Karpas-422 (cell line): ENCODE measurements around the gene FBXO24. TPM values are rescaled to one million over a fixed set of nuclear protein-coding genes. Genes with fewer than 3 reads are reported as not detected.
"Not testable (repeated sequence)": the region's sequence is repeated elsewhere in the genome, so short reads cannot be mapped to it uniquely, and the experiment has no call there.

Experiments used
- DNase-seq: peaks from one replicate; pipeline ENCODE4 v3.0.0-alpha.2; 2015
- H2AFZ ChIP-seq: fragments of 200-600 bp; sonication (generic); 2 replicates; pipeline ENCODE4 v1.6.1; 2014; ENCODE audit warnings: antibody characterized with exemption, low read length, mixed read lengths
- H3K27ac ChIP-seq: fragments of 200-600 bp; sonication (generic); 2 replicates; pipeline ENCODE4 v1.5.1; 2014; ENCODE audit warnings: mild to moderate bottlenecking, low read length, moderate library complexity
- H3K27me3 ChIP-seq: fragments of 200-600 bp; sonication (generic); 2 replicates; pipeline ENCODE4 v1.6.1; 2014; ENCODE audit warnings: low read length, mixed read lengths
- H3K36me3 ChIP-seq: fragments of 200-600 bp; sonication (generic); 2 replicates; pipeline ENCODE4 v1.6.1; 2014; ENCODE audit warnings: low read length, mixed read lengths; ENCODE audit not compliant: insufficient read depth
- H3K4me1 ChIP-seq: fragments of 200-600 bp; sonication (generic); 2 replicates; pipeline ENCODE4 v1.6.1; 2014; ENCODE audit warnings: mild to moderate bottlenecking, low read length, mixed read lengths
- H3K4me2 ChIP-seq: fragments of 200-600 bp; sonication (generic); 2 replicates; pipeline ENCODE4 v1.6.1; 2014; ENCODE audit warnings: low read length, low read depth, mild to moderate bottlenecking; ENCODE audit not compliant: poor library complexity, severe bottlenecking
- H3K4me3 ChIP-seq: fragments of 200-600 bp; sonication (generic); 2 replicates; pipeline ENCODE4 v1.5.1; 2014; ENCODE audit warnings: mild to moderate bottlenecking, antibody characterized with exemption, low read length, mixed read lengths
- H3K79me2 ChIP-seq: fragments of 200-600 bp; sonication (generic); 2 replicates; pipeline ENCODE4 v1.6.1; 2014; ENCODE audit warnings: mild to moderate bottlenecking, low read length, mixed read lengths
- H3K9ac ChIP-seq: fragments of 200-600 bp; sonication (generic); 2 replicates; pipeline ENCODE4 v1.6.0; 2014; ENCODE audit warnings: low read length
- H3K9me2 ChIP-seq: fragments of 200-600 bp; sonication (generic), shearing (Covaris generic); replicated peaks from 2 replicates; pipeline ENCODE4 v1.6.0; 2014; ENCODE audit warnings: mild to moderate bottlenecking, low read length, moderate library complexity; ENCODE audit not compliant: insufficient read depth
- H3K9me3 ChIP-seq: fragments of 300-700, 200-600 bp; sonication (generic); 2 replicates; pipeline ENCODE4 v1.6.1; 2014; ENCODE audit warnings: low read length, mixed read lengths
- H4K20me1 ChIP-seq: fragments of 200-600 bp; sonication (generic); 2 replicates; pipeline ENCODE4 v1.6.1; 2014; ENCODE audit warnings: mild to moderate bottlenecking, antibody characterized with exemption, low read length, low read depth; ENCODE audit not compliant: insufficient read depth
- total RNA-seq: library from RNA; depleted of rRNA; stranded (reverse); fragments of >200 nt; shearing (Covaris generic); gene quantifications from 2 replicates; pipeline ENCODE4 v1.2.3, GENCODE V29; 2014; ENCODE audit warnings: low replicate concordance

The FBXO24 gene
- total RNA-seq, 1 experiment from 2014 or later = not detected

- not testable (repeated sequence) for H3K4me3 ChIP-seq, H3K27me3 ChIP-seq, H3K79me2 ChIP-seq, H3K27ac ChIP-seq, DNase-seq, H2AFZ ChIP-seq, H3K36me3 ChIP-seq, H3K9ac ChIP-seq, H3K9me3 ChIP-seq, H3K4me1 ChIP-seq, H4K20me1 ChIP-seq, H3K4me2 ChIP-seq, H3K9me2 ChIP-seq
These were observed 37.7 kb upstream of the FBXO24 start for GRCh38 chr7:100548446-100548845.

DNA sequence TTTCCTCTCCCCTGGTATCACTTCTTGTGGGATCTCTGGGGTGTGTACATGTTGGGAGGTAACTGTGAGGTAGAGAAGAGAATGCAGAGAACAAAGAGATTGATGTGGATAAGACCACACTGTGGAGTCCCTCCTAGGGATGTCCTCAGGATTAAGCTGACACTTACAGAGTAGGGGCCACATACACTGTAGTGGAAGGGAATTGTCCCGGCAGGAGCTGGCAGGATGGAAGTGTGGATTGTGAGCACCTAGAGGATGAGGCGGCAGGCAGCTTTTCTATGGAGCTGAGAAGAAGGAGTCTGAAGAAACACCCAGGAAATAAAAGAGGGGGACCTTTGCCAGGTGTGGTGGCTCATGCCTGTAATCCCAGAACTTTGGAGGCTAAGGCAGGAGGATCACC lies 33.6 kb upstream of the FBXO24 start:
- H3K9me2 ChIP-seq = no peaks in the 10 kb centered on the region
- H2AFZ ChIP-seq = no peak overlapping the region
- H4K20me1 ChIP-seq = no peaks in the 10 kb centered on the region
- H3K9me3 ChIP-seq = no peaks in the 10 kb centered on the region
- no peaks in the 10 kb centered on the region for H3K27me3 ChIP-seq
- no peaks in the 10 kb centered on the region for H3K79me2 ChIP-seq
- no peak overlapping the region for H3K4me2 ChIP-seq
- no peak overlapping the region for H3K9ac ChIP-seq
- H3K27ac ChIP-seq = no peak overlapping the region
- peaks cover 10% of the 10 kb centered on the region for H3K4me1 ChIP-seq
- H3K4me3 ChIP-seq = no peak overlapping the region
- H3K36me3 ChIP-seq = peaks cover 4% of the 10 kb centered on the region; the same call in 1 of the 2 replicates
- no peak for DNase-seq

GRCh38 chr7:100553032-100553431 lies 33.1 kb upstream of the FBXO24 start:
- Histone ChIP-seq H3K9ac (no peak overlapping the region), H3K36me3 (peaks cover 4% of the 10 kb centered on the region; the same call in 1 of the 2 replicates), H3K4me3 (no peak overlapping the region)

GRCh38 chr7:100555701-100556100 lies 30.4 kb upstream of the FBXO24 start:
- Histone ChIP-seq H2AFZ (no peak overlapping the region), H3K79me2 (no peaks in the 10 kb centered on the region), H3K9ac (no peak overlapping the region), H3K27me3 (no peaks in the 10 kb centered on the region), H4K20me1 (no peaks in the 10 kb centered on the region), H3K9me3 (no peaks in the 10 kb centered on the region), H3K4me3 (no peak overlapping the region), H3K27ac (no peak overlapping the region), H3K9me2 (no peaks in the 10 kb centered on the region), H3K4me1 (no peaks in the 10 kb centered on the region), H3K4me2 (no peak overlapping the region), H3K36me3 (no peaks in the 10 kb centered on the region)
- no peak for DNase-seq

More at GRCh38 chr7:100553032-100553431, 33.1 kb upstream of the FBXO24 start:
- Histone ChIP-seq H4K20me1 (no peaks in the 10 kb centered on the region), H2AFZ (no peak overlapping the region), H3K27ac (no peak overlapping the region), H3K4me2 (no peak overlapping the region), H3K9me2 (no peaks in the 10 kb centered on the region), H3K4me1 (peaks cover 10% of the 10 kb centered on the region), H3K27me3 (no peaks in the 10 kb centered on the region), H3K9me3 (no peaks in the 10 kb centered on the region), H3K79me2 (no peaks in the 10 kb centered on the region)
- no peak for DNase-seq

DNA sequence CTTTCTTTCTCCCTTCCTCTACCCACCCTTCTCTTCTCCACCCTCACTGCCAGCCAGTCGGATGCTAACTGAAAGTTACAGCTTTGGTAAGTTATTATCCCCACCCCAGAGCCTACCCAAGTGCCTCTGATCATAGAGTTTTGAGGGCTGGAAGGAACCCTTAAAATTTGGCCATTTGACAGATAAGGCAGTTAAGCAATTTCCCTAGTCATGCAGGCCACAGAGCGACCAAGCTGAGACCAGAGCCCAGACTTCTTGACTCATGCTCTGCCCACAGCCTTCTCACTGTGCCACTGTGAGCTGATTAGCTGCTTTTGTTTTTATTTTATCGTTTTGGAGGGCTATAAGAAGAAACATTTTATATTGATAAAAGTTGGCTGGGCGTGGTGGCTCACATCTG lies 29.6 kb upstream of the FBXO24 start:
- Histone ChIP-seq H3K9me2 (no peaks in the 10 kb centered on the region), H3K9me3 (no peaks in the 10 kb centered on the region), H3K27me3 (no peaks in the 10 kb centered on the region), H3K4me3 (no peak overlapping the region), H3K9ac (no peak overlapping the region), H3K79me2 (no peaks in the 10 kb centered on the region), H2AFZ (no peak overlapping the region), H3K36me3 (no peaks in the 10 kb centered on the region), H3K4me1 (no peaks in the 10 kb centered on the region), H3K27ac (no peak overlapping the region), H3K4me2 (no peak overlapping the region), H4K20me1 (no peaks in the 10 kb centered on the region)
- DNase-seq = no peak

- no peaks in the 10 kb centered on the region for H3K36me3 ChIP-seq
- H3K4me2 ChIP-seq = no peak overlapping the region
- no peaks in the 10 kb centered on the region for H3K4me1 ChIP-seq
- no peaks in the 10 kb centered on the region for H3K79me2 ChIP-seq
- no peaks in the 10 kb centered on the region for H4K20me1 ChIP-seq
- H3K27ac ChIP-seq = no peak overlapping the region
- H3K9me2 ChIP-seq = no peaks in the 10 kb centered on the region
- H3K9me3 ChIP-seq = no peaks in the 10 kb centered on the region
- H3K4me3 ChIP-seq = no peak overlapping the region
- no peak overlapping the region for H3K9ac ChIP-seq
- H3K27me3 ChIP-seq = no peaks in the 10 kb centered on the region
- no peak overlapping the region for H2AFZ ChIP-seq
- DNase-seq = no peak
These were observed 27.0 kb upstream of the FBXO24 start for GRCh38 chr7:100559127-100559526.

GRCh38 chr7:100561491-100562194 lies 24.5 kb upstream of the FBXO24 start:
- Histone ChIP-seq H3K9me3 (no peaks in the 10 kb centered on the region), H3K79me2 (no peaks in the 10 kb centered on the region), H3K4me3 (no peak overlapping the region), H3K27me3 (no peaks in the 10 kb centered on the region), H3K9me2 (no peaks in the 10 kb centered on the region), H2AFZ (no peak overlapping the region), H4K20me1 (no peaks in the 10 kb centered on the region), H3K4me2 (no peak overlapping the region), H3K36me3 (no peaks in the 10 kb centered on the region), H3K4me1 (no peaks in the 10 kb centered on the region), H3K9ac (no peak overlapping the region), H3K27ac (no peak overlapping the region)
- DNase-seq = no peak

- Histone ChIP-seq H3K9ac (no peak overlapping the region), H3K4me2 (no peak overlapping the region), H3K27me3 (no peaks in the 10 kb centered on the region), H3K4me3 (no peak overlapping the region), H3K27ac (no peak overlapping the region), H3K36me3 (no peaks in the 10 kb centered on the region), H3K4me1 (peaks cover 5% of the 10 kb centered on the region), H3K79me2 (no peaks in the 10 kb centered on the region), H3K9me3 (no peaks in the 10 kb centered on the region), H3K9me2 (no peaks in the 10 kb centered on the region), H2AFZ (no peak overlapping the region), H4K20me1 (no peaks in the 10 kb centered on the region)
- no peak for DNase-seq
These were observed 23.7 kb upstream of the FBXO24 start for GRCh38 chr7:100562195-100563099.
